ENCODE results near the gene RUSC2. TPM values are rescaled to one million over a fixed set of nuclear protein-coding genes. Genes with fewer than 3 reads are reported as not detected.
A peak's percentile ranks its signal among the peaks of the same experiment; 100 is the strongest.
"Not testable (repeated sequence)": the region's sequence is repeated elsewhere in the genome, so short reads cannot be mapped to it uniquely, and the experiment has no call there.

The RUSC2 gene
- total RNA-seq, 1 donor from 2014 or later = 67.1 TPM

DNA sequence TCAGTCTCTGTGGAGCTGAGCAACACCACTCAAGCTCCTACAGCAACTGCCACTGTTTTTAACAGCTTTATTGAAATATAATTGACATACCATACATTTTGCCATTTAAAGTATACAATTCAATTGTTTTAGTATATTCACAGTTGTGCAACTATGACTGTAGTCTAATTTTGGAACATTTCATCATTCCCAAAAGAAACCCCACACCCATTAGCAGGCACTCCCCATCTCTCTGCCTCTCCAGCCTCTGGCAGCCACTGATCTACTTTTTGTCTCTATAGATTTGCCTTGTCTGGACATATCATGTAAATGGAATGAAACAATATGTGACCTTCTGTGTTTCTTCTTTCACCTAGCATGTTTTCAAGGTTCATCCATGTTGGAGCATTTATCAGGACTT lies 43.5 kb downstream of the RUSC2 start:
- TF ChIP-seq, protein P1, sequence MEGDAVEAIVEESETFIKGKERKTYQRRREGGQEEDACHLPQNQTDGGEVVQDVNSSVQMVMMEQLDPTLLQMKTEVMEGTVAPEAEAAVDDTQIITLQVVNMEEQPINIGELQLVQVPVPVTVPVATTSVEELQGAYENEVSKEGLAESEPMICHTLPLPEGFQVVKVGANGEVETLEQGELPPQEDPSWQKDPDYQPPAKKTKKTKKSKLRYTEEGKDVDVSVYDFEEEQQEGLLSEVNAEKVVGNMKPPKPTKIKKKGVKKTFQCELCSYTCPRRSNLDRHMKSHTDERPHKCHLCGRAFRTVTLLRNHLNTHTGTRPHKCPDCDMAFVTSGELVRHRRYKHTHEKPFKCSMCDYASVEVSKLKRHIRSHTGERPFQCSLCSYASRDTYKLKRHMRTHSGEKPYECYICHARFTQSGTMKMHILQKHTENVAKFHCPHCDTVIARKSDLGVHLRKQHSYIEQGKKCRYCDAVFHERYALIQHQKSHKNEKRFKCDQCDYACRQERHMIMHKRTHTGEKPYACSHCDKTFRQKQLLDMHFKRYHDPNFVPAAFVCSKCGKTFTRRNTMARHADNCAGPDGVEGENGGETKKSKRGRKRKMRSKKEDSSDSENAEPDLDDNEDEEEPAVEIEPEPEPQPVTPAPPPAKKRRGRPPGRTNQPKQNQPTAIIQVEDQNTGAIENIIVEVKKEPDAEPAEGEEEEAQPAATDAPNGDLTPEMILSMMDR (IDR thresholded peaks at IDR 0.05) = no peak
- Mint-ChIP-seq H3K9me3 (ENCODE audit: unreplicated experiment) (no peaks in the 10 kb centered on the region), H3K27me3 (ENCODE audit: unreplicated experiment) (no peaks in the 10 kb centered on the region), H3K4me3 (ENCODE audit: unreplicated experiment) (no peak overlapping the region), H3K27ac (ENCODE audit: unreplicated experiment) (peak overlapping the region; percentile 84), H3K4me1 (ENCODE audit: unreplicated experiment) (peaks cover 44% of the 10 kb centered on the region), H3K36me3 (ENCODE audit: unreplicated experiment) (peaks cover 19% of the 10 kb centered on the region)
- DNase-seq (ENCODE audit: extremely low spot score, unreplicated experiment) = no peak

DNA sequence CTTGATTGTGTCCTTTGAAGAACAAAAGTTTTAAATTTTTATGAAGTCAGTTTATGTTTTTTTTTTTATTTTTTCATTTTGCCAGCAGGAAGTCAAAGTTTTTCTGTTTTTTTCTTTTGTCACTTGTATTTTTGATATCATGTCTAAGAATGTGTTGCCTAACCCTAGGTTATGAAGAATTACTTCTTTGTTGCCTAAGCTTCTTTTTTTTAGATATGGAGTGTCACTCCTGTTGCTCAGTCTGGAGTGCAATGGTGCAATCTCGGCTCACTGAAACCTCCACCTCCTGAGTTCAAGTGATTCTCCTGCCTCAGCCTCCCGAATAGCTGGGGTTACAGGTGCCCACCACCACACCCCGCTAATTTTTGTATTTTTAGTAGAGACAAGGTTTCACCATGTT lies 45.0 kb downstream of the RUSC2 start:
- H3K9me3 Mint-ChIP-seq (ENCODE audit: unreplicated experiment); H3K4me3 Mint-ChIP-seq (ENCODE audit: unreplicated experiment); H3K27me3 Mint-ChIP-seq (ENCODE audit: unreplicated experiment); DNase-seq (ENCODE audit: extremely low spot score, unreplicated experiment): not testable (repeated sequence)
- Mint-ChIP-seq H3K36me3 (ENCODE audit: unreplicated experiment) (peaks cover 19% of the 10 kb centered on the region), H3K4me1 (ENCODE audit: unreplicated experiment) (peaks cover 54% of the 10 kb centered on the region), H3K27ac (ENCODE audit: unreplicated experiment) (peak overlapping the region; percentile 34)

DNA sequence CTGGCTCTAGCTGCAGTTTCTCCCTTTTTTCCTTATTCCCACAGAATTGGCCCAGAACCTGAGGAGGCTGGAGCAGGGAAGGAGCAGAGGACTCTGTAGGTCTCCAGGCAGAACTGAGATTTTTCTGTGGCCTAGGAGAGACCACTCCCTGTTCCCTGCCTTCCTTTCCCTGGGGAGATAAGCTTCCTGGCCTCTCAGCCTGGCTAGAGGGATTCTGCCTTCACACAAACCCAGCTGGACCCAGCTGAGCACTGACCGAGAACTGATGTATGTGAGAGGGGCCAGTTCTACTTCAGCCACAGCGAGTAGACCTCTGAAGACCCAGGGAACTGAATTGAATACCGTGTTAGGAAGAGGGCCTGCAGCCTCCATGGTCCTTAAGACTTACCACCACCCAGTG lies 48.0 kb downstream of the RUSC2 start:
- peaks cover 63% of the 10 kb centered on the region for H3K4me1 Mint-ChIP-seq (ENCODE audit: unreplicated experiment)
- no peaks in the 10 kb centered on the region for H3K27me3 Mint-ChIP-seq (ENCODE audit: unreplicated experiment)
- peaks cover 22% of the 10 kb centered on the region for H3K36me3 Mint-ChIP-seq (ENCODE audit: unreplicated experiment)
- H3K27ac Mint-ChIP-seq (ENCODE audit: unreplicated experiment) = peak overlapping the region; percentile 93
- DNase-seq (ENCODE audit: extremely low spot score, unreplicated experiment) = no peak
- TF ChIP-seq, protein P1 (IDR thresholded peaks at IDR 0.05) = no peak
- H3K4me3 Mint-ChIP-seq (ENCODE audit: unreplicated experiment) = peak overlapping the region; percentile 77
- no peaks in the 10 kb centered on the region for H3K9me3 Mint-ChIP-seq (ENCODE audit: unreplicated experiment)

DNA sequence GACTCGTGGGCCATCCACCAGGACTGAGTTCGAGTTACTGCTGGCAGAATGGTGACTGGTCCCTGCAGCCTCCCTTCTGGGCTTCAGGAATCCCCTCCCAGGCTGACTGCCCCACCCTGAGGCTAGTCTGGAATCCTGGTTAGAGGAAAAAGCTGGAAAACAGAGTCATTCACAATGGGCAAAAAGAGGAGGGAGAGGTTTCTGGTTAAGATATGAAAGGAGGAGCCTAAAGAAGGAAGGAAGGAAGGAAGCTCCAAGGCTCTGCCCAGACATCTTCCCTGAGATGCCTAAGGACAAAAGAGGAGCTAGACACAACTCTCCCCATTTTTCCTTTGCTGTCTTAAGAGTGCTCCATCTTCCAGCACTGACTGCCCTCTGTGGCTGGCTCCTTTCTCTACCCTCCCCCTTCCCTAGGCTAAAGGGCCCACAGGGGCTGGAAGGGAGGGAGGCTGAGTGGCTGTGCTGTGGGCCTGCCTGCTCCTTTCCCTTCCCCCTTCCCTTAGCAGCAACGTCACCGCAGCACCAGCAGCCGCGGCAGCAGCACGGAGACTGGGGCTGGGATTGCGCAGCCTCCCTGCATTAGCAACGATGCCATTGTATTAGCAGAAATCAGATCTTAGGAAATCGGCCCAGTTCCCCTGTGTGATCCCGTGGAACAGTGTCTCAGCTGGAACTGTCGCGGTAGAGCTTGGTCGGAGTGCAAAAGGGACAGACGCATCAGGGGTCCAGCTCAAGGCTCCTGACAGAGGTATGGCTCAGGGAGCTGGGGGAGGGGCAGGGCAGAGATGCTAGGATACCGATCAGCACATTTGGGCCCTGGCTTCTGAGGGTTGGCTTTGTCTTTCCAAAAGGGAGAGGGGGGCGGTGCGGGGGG lies 48.7 kb downstream of the RUSC2 start:
- Mint-ChIP-seq H3K27ac (ENCODE audit: unreplicated experiment) (peak overlapping the region; percentile 93), H3K27me3 (ENCODE audit: unreplicated experiment) (no peaks in the 10 kb centered on the region), H3K4me3 (ENCODE audit: unreplicated experiment) (peak overlapping the region; percentile 77), H3K36me3 (ENCODE audit: unreplicated experiment) (peaks cover 18% of the 10 kb centered on the region), H3K9me3 (ENCODE audit: unreplicated experiment) (no peaks in the 10 kb centered on the region), H3K4me1 (ENCODE audit: unreplicated experiment) (peaks cover 60% of the 10 kb centered on the region)
- no peak for DNase-seq (ENCODE audit: extremely low spot score, unreplicated experiment)
- TF ChIP-seq, protein P1 (IDR thresholded peaks at IDR 0.05) = no peak

Other genes starting within 250 kb of the RUSC2 start
- gene TESK1, start 115.2 kb downstream of the RUSC2 start, total RNA-seq = 44.4 and 53.5 TPM in 2 replicates
- 0.57 and 0.91 TPM in 2 replicates for gene CD72, start 128.3 kb downstream of the RUSC2 start, total RNA-seq
- gene SIT1, start 160.8 kb downstream of the RUSC2 start, total RNA-seq = not detected in 2 replicates
- 14,337 and 15,426 TPM in 2 replicates for gene RMRP, start 167.9 kb downstream of the RUSC2 start, total RNA-seq
- gene CCDC107, start 168.2 kb downstream of the RUSC2 start, total RNA-seq = 30.0 and 31.3 TPM in 2 replicates
- 0.86 and 1.6 TPM in 2 replicates for gene ARHGEF39, start 175.1 kb downstream of the RUSC2 start, total RNA-seq
- gene CA9, start 183.8 kb downstream of the RUSC2 start, total RNA-seq = not detected in 2 replicates
- 476 and 515 TPM in 2 replicates for gene TPM2, start 199.8 kb downstream of the RUSC2 start, total RNA-seq
- 433 and 439 TPM in 2 replicates for gene TLN1, start 242.1 kb downstream of the RUSC2 start, total RNA-seq
- gene CREB3, start 242.6 kb downstream of the RUSC2 start, total RNA-seq = 39.0 and 45.4 TPM in 2 replicates

Data from osteocyte (in vitro differentiated cells).